OCI-LY7 (cell line): ENCODE results near the gene DDX56.

ENCODE experiments used
- CTCF ChIP-seq: fragments of 200-600 bp; sonication (generic); conservative IDR thresholded peaks from 2 replicates; pipeline ENCODE4 v1.5.1; 2014; ENCODE audit warnings: mild to moderate bottlenecking, antibody characterized with exemption, low read length, moderate library complexity, mixed read lengths
- EZH2phosphoT487 ChIP-seq: fragments of 200-600 bp; sonication (generic); IDR thresholded peaks from 2 replicates; pipeline ENCODE4 v1.6.1; 2018; ENCODE audit warnings: low read depth, borderline replicate concordance, mild to moderate bottlenecking, mixed run types, antibody characterized with exemption, low read length, moderate library complexity, mixed read lengths

GRCh38 chr7:44576228-44576627 lies 2.5 kb upstream of the DDX56 start:
- TF ChIP-seq CTCF (no peak), EZH2phosphoT487 (no peak)
